ENCODE measurements around the gene GPR157.

The GPR157 gene

DNA sequence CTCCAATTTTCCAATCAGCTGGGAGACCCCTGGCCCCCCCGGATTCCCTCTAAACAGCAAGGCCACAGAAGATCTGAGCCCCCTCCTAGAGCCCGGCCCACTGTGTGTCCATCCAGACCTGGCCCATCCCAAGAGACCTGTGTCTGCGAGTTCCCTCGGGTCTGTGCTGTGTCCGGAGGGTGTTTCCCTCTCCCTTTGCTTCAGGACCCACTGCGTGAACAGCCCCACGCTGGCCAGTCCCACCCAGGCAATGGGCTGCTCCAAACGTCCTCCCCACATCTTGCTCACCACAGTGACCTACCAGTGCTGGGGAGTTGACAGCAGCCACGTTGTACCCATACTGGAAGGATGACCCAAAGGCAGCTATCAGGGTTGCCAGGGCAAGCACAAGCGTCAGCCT is 71.1 kb downstream of the GPR157 start:
- DNase-seq = no peak

DNA sequence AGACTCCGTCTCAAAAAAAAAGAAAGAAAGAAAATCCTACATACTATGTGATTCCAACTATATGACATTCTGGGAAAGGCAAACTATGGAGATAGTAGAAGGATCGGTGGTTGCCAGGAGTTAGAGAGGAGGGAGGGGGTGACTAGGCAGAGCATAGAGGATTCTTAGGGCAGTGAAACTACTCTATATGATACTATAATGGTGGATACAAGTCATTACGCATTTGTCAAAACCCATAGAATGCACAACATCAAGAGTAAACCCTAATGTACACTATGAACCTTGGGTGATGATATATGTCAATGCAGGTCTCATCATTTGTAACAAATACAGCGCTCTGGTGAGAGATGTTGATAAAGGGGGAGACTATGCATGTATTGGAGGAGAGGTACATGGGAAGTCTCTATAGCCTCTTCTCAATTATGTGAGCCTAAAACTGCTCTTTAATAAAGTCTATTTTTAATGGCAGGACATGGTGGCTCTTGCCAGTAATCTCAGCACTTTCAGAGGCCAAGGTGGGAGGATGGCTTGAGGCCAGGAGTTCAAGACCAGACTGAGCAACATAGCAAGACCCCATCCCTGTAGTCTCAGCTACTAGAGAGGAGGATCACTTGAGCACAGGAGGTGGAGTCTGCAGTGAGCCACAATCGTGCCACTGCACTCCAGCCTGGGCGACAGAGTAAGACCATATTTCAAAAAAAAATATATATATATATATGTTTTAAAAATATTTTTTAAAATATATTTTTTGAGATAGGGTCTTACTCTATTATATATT is 76.4 kb downstream of the GPR157 start:
- DNase-seq = no peak

DNA sequence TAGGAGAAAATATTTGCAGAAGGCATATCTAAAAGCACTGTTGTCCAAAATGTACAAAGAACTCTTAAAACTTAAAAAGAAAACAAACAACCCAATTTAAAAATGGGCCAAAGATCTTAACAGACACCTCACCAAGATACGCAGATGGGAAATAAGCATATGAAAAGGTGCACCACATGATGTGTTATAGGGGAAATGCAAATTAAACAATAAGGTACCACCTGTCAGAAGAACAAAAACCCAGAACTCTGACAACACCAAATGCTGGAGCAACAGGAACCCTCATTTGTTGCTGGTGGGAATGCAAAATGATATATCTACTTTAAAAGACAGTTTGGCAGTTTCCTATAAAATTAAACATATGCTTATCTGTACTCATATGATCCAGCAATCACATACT is 77.5 kb downstream of the GPR157 start:
- DNase-seq = no peak

- no peak for DNase-seq
These were observed 78.1 kb downstream of the GPR157 start for GRCh38 chr1:9050803-9051202.

All from NCI-H510A (cell line).